HepG2 (cell line): Measurements from ENCODE around the gene PRSS22. TPM values are rescaled to one million over a fixed set of nuclear protein-coding genes. Genes with fewer than 3 reads are reported as not detected.

Source experiments
- IKZF4 ChIP-seq: sonication (generic); formaldehyde crosslinking; IDR thresholded peaks from 2 replicates; pipeline ENCODE4 v1.5.1; 2020; ENCODE audit warnings: borderline replicate concordance, mild to moderate bottlenecking, low read depth, missing genetic modification reagents; ENCODE audit errors: not compliant biosample characterization
- polyA plus RNA-seq, 8 experiments: library from polyadenylated mRNA; depleted of rRNA in 3 of 8; stranded (reverse) in 7 of 8; unstranded in 1 of 8; fragments of >200 nt; fragmentation: Illumina TruSeq in 4 of 8; extraction: Trizol in 4 of 8; gene quantifications; 2 replicates each; pipeline versions ENCODE4 v1.2.1 to v1.2.3, GENCODE V29; 2011 to 2016; ENCODE audit warnings: low read depth in 4 of 8, missing spikeins in 1 of 8, mixed read lengths in 1 of 8; ENCODE audit not compliant: insufficient read depth in 1 of 8
- total RNA-seq, 5 experiments: library from RNA; depleted of rRNA; stranded (reverse); fragments of >200 nt; fragmentation: Illumina TruSeq; extraction: Trizol; gene quantifications; 2 replicates each; pipeline ENCODE4 v1.2.3, GENCODE V29; 2016; ENCODE audit warnings: low read depth in 1 of 5
- TF ChIP-seq, protein P1 (sequence below): sonication (generic); formaldehyde crosslinking; IDR thresholded peaks from 2 replicates; pipeline ENCODE4 v1.5.0; 2020; ENCODE audit warnings: mild to moderate bottlenecking, missing genetic modification reagents, borderline replicate concordance
- TF ChIP-seq, protein P2 (sequence below): sonication (generic); formaldehyde crosslinking; IDR thresholded peaks from 2 replicates; pipeline ENCODE4 v1.8.0; 2023; ENCODE audit warnings: mild to moderate bottlenecking, missing genetic modification reagents
- TF ChIP-seq, protein P3 (sequence below): fragments of 450-650 bp; IDR thresholded peaks from 2 replicates; pipeline ENCODE4 v1.6.1; 2016
- TF ChIP-seq, protein P4 (sequence below): sonication (generic); formaldehyde crosslinking; IDR thresholded peaks from 2 replicates; pipeline ENCODE4 v1.8.1; 2023; ENCODE audit warnings: mild to moderate bottlenecking, missing genetic modification reagents
- TF ChIP-seq, protein P5 (sequence below): sonication (generic); formaldehyde crosslinking; IDR thresholded peaks from 2 replicates; pipeline ENCODE4 v1.4.0; 2020; ENCODE audit warnings: mild to moderate bottlenecking, missing genetic modification reagents, borderline replicate concordance
- TF ChIP-seq, protein P6 (sequence below): IDR thresholded peaks from 2 replicates; pipeline ENCODE4 v1.6.1; 2016
- TF ChIP-seq, protein P7 (sequence below): sonication (generic); formaldehyde crosslinking; IDR thresholded peaks from 2 replicates; pipeline ENCODE4 v1.4.0; 2020; ENCODE audit warnings: mild to moderate bottlenecking, missing genetic modification reagents

Gene PRSS22
- total and polyA plus RNA-seq, 2 of the 13 experiments (the other 11 are each of a cell fraction or from before 2014, with no cell fraction given): 0.24 to 0.32 TPM

DNA sequence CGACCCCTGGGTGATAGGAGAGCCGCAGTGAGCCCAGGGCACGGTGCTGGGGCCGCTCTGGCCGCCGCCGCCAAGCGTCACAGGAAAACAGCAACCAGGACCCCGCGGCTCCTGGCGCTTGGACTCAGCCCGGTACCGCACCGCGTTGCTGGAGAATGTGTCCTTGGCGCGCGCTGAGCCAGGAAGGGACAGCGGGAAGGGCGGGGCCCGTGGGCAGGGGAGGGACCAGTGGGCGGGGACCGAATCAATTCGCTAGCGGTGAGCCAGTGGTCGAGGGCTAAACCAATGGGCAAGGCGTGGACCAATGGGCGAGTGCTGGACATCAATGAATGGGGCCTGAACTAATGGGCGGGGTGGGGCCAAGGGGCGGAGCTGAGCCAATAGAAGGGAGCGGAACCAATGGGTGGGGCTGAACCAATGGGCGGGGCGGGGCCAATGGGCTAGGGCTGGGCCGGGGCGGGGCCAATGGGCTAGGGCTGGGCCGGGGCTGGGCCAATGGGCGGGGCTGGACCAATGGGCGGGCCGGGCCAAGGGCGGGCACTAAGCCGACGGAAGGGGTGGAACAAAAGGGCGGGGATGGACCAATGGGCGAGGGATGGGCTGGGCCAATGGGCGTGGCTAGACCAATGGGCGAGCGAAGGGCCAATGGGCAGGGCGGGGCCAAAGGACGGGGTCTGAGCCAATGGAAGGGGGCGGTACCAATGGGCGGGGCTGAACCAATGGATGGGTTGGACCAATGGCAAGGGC is 47.4 kb upstream of the PRSS22 start (continued):
- TF ChIP-seq, protein P1, sequence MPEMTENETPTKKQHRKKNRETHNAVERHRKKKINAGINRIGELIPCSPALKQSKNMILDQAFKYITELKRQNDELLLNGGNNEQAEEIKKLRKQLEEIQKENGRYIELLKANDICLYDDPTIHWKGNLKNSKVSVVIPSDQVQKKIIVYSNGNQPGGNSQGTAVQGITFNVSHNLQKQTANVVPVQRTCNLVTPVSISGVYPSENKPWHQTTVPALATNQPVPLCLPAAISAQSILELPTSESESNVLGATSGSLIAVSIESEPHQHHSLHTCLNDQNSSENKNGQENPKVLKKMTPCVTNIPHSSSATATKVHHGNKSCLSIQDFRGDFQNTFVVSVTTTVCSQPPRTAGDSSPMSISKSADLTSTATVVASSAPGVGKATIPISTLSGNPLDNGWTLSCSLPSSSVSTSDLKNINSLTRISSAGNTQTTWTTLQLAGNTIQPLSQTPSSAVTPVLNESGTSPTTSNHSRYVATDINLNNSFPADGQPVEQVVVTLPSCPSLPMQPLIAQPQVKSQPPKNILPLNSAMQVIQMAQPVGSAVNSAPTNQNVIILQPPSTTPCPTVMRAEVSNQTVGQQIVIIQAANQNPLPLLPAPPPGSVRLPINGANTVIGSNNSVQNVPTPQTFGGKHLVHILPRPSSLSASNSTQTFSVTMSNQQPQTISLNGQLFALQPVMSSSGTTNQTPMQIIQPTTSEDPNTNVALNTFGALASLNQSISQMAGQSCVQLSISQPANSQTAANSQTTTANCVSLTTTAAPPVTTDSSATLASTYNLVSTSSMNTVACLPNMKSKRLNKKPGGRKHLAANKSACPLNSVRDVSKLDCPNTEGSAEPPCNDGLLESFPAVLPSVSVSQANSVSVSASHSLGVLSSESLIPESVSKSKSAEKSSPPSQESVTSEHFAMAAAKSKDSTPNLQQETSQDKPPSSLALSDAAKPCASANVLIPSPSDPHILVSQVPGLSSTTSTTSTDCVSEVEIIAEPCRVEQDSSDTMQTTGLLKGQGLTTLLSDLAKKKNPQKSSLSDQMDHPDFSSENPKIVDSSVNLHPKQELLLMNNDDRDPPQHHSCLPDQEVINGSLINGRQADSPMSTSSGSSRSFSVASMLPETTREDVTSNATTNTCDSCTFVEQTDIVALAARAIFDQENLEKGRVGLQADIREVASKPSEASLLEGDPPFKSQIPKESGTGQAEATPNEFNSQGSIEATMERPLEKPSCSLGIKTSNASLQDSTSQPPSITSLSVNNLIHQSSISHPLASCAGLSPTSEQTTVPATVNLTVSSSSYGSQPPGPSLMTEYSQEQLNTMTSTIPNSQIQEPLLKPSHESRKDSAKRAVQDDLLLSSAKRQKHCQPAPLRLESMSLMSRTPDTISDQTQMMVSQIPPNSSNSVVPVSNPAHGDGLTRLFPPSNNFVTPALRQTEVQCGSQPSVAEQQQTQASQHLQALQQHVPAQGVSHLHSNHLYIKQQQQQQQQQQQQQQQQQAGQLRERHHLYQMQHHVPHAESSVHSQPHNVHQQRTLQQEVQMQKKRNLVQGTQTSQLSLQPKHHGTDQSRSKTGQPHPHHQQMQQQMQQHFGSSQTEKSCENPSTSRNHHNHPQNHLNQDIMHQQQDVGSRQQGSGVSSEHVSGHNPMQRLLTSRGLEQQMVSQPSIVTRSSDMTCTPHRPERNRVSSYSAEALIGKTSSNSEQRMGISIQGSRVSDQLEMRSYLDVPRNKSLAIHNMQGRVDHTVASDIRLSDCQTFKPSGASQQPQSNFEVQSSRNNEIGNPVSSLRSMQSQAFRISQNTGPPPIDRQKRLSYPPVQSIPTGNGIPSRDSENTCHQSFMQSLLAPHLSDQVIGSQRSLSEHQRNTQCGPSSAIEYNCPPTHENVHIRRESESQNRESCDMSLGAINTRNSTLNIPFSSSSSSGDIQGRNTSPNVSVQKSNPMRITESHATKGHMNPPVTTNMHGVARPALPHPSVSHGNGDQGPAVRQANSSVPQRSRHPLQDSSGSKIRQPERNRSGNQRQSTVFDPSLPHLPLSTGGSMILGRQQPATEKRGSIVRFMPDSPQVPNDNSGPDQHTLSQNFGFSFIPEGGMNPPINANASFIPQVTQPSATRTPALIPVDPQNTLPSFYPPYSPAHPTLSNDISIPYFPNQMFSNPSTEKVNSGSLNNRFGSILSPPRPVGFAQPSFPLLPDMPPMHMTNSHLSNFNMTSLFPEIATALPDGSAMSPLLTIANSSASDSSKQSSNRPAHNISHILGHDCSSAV (CRISPR knock-in tag): no peak
- TF ChIP-seq, protein P2, sequence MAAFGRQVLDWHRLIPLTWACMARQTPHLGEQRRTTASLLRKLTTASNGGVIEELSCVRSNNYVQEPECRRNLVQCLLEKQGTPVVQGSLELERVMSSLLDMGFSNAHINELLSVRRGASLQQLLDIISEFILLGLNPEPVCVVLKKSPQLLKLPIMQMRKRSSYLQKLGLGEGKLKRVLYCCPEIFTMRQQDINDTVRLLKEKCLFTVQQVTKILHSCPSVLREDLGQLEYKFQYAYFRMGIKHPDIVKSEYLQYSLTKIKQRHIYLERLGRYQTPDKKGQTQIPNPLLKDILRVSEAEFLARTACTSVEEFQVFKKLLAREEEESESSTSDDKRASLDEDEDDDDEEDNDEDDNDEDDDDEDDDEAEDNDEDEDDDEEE (CRISPR knock-in tag): 0 out of 2 replicates have a peak, but pooled peaks have one; percentile 7
- TF ChIP-seq, protein P3, sequence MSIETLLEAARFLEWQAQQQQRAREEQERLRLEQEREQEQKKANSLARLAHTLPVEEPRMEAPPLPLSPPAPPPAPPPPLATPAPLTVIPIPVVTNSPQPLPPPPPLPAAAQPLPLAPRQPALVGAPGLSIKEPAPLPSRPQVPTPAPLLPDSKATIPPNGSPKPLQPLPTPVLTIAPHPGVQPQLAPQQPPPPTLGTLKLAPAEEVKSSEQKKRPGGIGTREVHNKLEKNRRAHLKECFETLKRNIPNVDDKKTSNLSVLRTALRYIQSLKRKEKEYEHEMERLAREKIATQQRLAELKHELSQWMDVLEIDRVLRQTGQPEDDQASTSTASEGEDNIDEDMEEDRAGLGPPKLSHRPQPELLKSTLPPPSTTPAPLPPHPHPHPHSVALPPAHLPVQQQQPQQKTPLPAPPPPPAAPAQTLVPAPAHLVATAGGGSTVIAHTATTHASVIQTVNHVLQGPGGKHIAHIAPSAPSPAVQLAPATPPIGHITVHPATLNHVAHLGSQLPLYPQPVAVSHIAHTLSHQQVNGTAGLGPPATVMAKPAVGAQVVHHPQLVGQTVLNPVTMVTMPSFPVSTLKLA: no peak
- TF ChIP-seq, protein P4, sequence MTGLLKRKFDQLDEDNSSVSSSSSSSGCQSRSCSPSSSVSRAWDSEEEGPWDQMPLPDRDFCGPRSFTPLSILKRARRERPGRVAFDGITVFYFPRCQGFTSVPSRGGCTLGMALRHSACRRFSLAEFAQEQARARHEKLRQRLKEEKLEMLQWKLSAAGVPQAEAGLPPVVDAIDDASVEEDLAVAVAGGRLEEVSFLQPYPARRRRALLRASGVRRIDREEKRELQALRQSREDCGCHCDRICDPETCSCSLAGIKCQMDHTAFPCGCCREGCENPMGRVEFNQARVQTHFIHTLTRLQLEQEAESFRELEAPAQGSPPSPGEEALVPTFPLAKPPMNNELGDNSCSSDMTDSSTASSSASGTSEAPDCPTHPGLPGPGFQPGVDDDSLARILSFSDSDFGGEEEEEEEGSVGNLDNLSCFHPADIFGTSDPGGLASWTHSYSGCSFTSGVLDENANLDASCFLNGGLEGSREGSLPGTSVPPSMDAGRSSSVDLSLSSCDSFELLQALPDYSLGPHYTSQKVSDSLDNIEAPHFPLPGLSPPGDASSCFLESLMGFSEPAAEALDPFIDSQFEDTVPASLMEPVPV (CRISPR knock-in tag): peak; percentile 75; the same call in 1 of the 2 replicates
- TF ChIP-seq, protein P5, sequence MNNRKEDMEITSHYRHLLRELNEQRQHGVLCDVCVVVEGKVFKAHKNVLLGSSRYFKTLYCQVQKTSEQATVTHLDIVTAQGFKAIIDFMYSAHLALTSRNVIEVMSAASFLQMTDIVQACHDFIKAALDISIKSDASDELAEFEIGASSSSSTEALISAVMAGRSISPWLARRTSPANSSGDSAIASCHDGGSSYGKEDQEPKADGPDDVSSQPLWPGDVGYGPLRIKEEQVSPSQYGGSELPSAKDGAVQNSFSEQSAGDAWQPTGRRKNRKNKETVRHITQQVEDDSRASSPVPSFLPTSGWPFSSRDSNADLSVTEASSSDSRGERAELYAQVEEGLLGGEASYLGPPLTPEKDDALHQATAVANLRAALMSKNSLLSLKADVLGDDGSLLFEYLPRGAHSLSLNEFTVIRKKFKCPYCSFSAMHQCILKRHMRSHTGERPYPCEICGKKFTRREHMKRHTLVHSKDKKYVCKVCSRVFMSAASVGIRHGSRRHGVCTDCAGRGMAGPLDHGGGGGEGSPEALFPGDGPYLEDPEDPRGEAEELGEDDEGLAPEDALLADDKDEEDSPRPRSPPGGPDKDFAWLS (CRISPR knock-in tag): no peak
- TF ChIP-seq, protein P6, sequence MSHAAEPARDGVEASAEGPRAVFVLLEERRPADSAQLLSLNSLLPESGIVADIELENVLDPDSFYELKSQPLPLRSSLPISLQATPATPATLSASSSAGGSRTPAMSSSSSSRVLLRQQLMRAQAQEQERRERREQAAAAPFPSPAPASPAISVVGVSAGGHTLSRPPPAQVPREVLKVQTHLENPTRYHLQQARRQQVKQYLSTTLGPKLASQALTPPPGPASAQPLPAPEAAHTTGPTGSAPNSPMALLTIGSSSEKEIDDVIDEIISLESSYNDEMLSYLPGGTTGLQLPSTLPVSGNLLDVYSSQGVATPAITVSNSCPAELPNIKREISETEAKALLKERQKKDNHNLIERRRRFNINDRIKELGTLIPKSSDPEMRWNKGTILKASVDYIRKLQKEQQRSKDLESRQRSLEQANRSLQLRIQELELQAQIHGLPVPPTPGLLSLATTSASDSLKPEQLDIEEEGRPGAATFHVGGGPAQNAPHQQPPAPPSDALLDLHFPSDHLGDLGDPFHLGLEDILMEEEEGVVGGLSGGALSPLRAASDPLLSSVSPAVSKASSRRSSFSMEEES: peak; percentile 55; the same call in 1 of the 2 replicates
- TF ChIP-seq IKZF4 (CRISPR knock-in tag): no peak
- TF ChIP-seq, protein P7, sequence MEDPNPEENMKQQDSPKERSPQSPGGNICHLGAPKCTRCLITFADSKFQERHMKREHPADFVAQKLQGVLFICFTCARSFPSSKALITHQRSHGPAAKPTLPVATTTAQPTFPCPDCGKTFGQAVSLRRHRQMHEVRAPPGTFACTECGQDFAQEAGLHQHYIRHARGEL (CRISPR knock-in tag): no peak
